Measurements from ENCODE around the gene IFNAR2. TPM values are rescaled to one million over a fixed set of nuclear protein-coding genes. Genes with fewer than 3 reads are reported as not detected.
A peak's percentile ranks its signal among the peaks of the same experiment; 100 is the strongest.

Gene IFNAR2
- polyA plus RNA-seq, 1 donor from 2014 or later = 10.3 TPM

DNA sequence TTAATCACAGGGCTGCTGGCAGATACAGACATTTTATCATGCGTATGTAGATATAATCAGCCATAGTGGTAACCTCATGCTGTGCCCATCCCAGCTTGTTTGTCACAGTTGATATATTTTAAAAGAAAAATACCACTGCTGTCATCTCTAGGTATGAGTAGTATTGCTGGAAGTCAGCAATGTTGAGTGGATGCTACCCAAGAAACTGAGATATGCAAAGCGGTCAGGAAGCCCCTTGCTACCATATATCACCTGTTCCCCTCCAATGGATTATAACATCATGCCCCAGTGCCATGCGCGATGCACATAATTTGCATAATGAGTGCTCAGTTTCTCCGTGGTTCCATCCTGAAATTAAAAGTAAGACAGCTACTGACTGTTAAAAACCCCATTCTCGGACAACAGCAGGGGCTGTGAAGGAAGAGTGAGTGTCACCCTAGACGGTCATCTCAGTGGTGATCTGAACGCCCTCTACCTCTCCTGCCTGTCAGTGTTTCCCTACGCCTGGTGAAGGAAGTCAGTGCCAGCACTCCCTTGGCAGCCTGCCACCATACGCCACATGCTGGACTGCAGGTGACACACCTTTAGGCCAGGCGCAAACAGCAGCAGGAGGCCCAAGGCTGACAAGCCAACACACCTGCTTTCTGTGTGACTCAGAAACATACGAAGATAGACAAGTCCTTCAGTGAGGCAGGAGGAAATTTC, 39.2 kb downstream of the IFNAR2 start:
- Histone ChIP-seq H3K4me2 (ENCODE audit: low read length) (no peak overlapping the region), H3K9me3 (ENCODE audit: low read length) (no peaks in the 10 kb centered on the region), H3K9me2 (ENCODE audit: insufficient read depth, low read length) (no peaks in the 10 kb centered on the region), H3K27me3 (ENCODE audit: insufficient read depth, low read depth, low read length) (no peaks in the 10 kb centered on the region), H3K36me3 (ENCODE audit: insufficient read depth, low read length) (no peaks in the 10 kb centered on the region), H3K4me3 (ENCODE audit: low read length) (no peak overlapping the region), H4K20me1 (ENCODE audit: insufficient read depth) (no peaks in the 10 kb centered on the region), H3K27ac (ENCODE audit: low read length) (peak overlapping the region; percentile 28), H3K9ac (ENCODE audit: low read length) (no peak overlapping the region), H3K79me2 (replicated peaks; ENCODE audit: insufficient read depth, low read length) (no peaks in the 10 kb centered on the region), H3F3A (ENCODE audit: insufficient read depth, low read length, poor library complexity, severe bottlenecking) (no peaks in the 10 kb centered on the region), H2AFZ (ENCODE audit: low read depth, low read length) (no peak overlapping the region)
- TF ChIP-seq EZH2 (IDR thresholded peaks at IDR 0.05; ENCODE audit: borderline replicate concordance, insufficient read depth, low read length, poor library complexity, severe bottlenecking) = no peak
- peak; percentile 14 for TF ChIP-seq POLR2AphosphoS5 (IDR thresholded peaks at IDR 0.05)

DNA sequence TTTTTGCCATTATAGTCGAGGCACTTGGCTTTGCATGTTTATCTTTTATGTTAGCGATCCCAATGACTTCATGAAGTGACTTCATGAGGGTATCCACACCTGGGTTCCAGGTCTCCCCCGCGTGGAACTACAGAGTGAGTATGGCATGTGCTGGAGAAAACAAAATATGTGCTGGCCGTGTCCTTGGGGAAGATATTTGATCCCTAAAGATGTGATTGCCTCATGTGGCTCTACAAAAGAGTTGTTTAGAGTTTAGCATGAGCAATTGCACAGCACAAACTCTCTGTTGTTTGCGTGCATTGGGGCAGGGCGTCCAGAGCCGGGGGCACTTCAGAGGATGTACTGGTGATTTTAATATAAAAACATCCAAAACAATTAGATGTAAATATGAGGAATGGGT, 41.2 kb downstream of the IFNAR2 start:
- no peaks in the 10 kb centered on the region for H3K9me2 ChIP-seq (ENCODE audit: insufficient read depth, low read length)
- no peaks in the 10 kb centered on the region for H3K27me3 ChIP-seq (ENCODE audit: insufficient read depth, low read depth, low read length)
- no peaks in the 10 kb centered on the region for H3F3A ChIP-seq (ENCODE audit: insufficient read depth, low read length, poor library complexity, severe bottlenecking)
- H4K20me1 ChIP-seq (ENCODE audit: insufficient read depth) = no peaks in the 10 kb centered on the region
- no peak overlapping the region for H3K4me3 ChIP-seq (ENCODE audit: low read length)
- H3K27ac ChIP-seq (ENCODE audit: low read length) = no peak overlapping the region
- H3K79me2 ChIP-seq (replicated peaks; ENCODE audit: insufficient read depth, low read length) = no peaks in the 10 kb centered on the region
- H3K4me2 ChIP-seq (ENCODE audit: low read length) = no peak overlapping the region
- no peak overlapping the region for H2AFZ ChIP-seq (ENCODE audit: low read depth, low read length)
- H3K9ac ChIP-seq (ENCODE audit: low read length) = no peak overlapping the region
- no peaks in the 10 kb centered on the region for H3K9me3 ChIP-seq (ENCODE audit: low read length)
- H3K36me3 ChIP-seq (ENCODE audit: insufficient read depth, low read length) = no peaks in the 10 kb centered on the region
- TF ChIP-seq SMC3 (conservative IDR thresholded peaks at IDR 0.05; ENCODE audit: poor library complexity) (no peak), POLR2AphosphoS5 (IDR thresholded peaks at IDR 0.05) (no peak), TAF1 (IDR thresholded peaks at IDR 0.05; ENCODE audit: low read depth) (no peak), MXI1 (conservative IDR thresholded peaks at IDR 0.05; ENCODE audit: poor library complexity, severe bottlenecking) (no peak), RAD21 (conservative IDR thresholded peaks at IDR 0.05) (no peak), EP300 (conservative IDR thresholded peaks at IDR 0.05; ENCODE audit: poor library complexity, severe bottlenecking) (no peak), EZH2 (IDR thresholded peaks at IDR 0.05; ENCODE audit: borderline replicate concordance, insufficient read depth, low read length, poor library complexity, severe bottlenecking) (no peak)
- TF ChIP-seq, protein P1, sequence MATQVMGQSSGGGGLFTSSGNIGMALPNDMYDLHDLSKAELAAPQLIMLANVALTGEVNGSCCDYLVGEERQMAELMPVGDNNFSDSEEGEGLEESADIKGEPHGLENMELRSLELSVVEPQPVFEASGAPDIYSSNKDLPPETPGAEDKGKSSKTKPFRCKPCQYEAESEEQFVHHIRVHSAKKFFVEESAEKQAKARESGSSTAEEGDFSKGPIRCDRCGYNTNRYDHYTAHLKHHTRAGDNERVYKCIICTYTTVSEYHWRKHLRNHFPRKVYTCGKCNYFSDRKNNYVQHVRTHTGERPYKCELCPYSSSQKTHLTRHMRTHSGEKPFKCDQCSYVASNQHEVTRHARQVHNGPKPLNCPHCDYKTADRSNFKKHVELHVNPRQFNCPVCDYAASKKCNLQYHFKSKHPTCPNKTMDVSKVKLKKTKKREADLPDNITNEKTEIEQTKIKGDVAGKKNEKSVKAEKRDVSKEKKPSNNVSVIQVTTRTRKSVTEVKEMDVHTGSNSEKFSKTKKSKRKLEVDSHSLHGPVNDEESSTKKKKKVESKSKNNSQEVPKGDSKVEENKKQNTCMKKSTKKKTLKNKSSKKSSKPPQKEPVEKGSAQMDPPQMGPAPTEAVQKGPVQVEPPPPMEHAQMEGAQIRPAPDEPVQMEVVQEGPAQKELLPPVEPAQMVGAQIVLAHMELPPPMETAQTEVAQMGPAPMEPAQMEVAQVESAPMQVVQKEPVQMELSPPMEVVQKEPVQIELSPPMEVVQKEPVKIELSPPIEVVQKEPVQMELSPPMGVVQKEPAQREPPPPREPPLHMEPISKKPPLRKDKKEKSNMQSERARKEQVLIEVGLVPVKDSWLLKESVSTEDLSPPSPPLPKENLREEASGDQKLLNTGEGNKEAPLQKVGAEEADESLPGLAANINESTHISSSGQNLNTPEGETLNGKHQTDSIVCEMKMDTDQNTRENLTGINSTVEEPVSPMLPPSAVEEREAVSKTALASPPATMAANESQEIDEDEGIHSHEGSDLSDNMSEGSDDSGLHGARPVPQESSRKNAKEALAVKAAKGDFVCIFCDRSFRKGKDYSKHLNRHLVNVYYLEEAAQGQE (IDR thresholded peaks at IDR 0.05; ENCODE audit: borderline replicate concordance) = no peak
- TF ChIP-seq, protein P2, sequence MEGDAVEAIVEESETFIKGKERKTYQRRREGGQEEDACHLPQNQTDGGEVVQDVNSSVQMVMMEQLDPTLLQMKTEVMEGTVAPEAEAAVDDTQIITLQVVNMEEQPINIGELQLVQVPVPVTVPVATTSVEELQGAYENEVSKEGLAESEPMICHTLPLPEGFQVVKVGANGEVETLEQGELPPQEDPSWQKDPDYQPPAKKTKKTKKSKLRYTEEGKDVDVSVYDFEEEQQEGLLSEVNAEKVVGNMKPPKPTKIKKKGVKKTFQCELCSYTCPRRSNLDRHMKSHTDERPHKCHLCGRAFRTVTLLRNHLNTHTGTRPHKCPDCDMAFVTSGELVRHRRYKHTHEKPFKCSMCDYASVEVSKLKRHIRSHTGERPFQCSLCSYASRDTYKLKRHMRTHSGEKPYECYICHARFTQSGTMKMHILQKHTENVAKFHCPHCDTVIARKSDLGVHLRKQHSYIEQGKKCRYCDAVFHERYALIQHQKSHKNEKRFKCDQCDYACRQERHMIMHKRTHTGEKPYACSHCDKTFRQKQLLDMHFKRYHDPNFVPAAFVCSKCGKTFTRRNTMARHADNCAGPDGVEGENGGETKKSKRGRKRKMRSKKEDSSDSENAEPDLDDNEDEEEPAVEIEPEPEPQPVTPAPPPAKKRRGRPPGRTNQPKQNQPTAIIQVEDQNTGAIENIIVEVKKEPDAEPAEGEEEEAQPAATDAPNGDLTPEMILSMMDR (IDR thresholded peaks at IDR 0.05; ENCODE audit: poor library complexity, severe bottlenecking) = no peak

Measured in neural cell (in vitro differentiated cells).